Prostate gland (tissue), 2 donors: Measurements from ENCODE around the gene LIME1. TPM values are rescaled to one million over a fixed set of nuclear protein-coding genes. Genes with fewer than 3 reads are reported as not detected.

ENCODE experiments used
- DNase-seq: peaks from one replicate; pipeline ENCODE4 v3.0.0-alpha.2; 2019; ENCODE audit warnings: low spot score
- H3K27ac ChIP-seq, 2 donors: fragments of 200-600 bp; sonication (generic); 2 replicates each; pipeline ENCODE4 v1.5.1; 2017 to 2019
- H3K27me3 ChIP-seq: fragments of 200-600 bp; sonication (generic); replicated peaks from 2 replicates; pipeline ENCODE4 v1.5.1; 2019; ENCODE audit not compliant: insufficient read depth
- H3K36me3 ChIP-seq, 2 donors: fragments of 200-600 bp; sonication (generic); 1 replicate in 1 of 2; 2 replicates in 1 of 2; pipeline versions ENCODE4 v1.5.1 to v1.8.1; 2017 to 2019
- H3K4me1 ChIP-seq: fragments of 200-600 bp; sonication (generic); replicated peaks from 2 replicates; pipeline ENCODE4 v1.5.1; 2019
- H3K4me3 ChIP-seq, 2 donors: fragments of 200-600 bp; sonication (generic); 2 replicates each; pipeline ENCODE4 v1.5.1; 2017 to 2019
- H3K9me3 ChIP-seq: fragments of 200-600 bp; sonication (generic); 2 replicates; pipeline ENCODE4 v1.5.1; 2017
- CTCF ChIP-seq, 4 experiments: fragments of 200-600 bp in 2 of 4; fragments of 450-650 bp in 2 of 4; sonication (generic) in 2 of 4; IDR thresholded peaks; 1 replicate in 3 of 4; 2 replicates in 1 of 4; pipeline ENCODE4 v1.5.1; 2016 to 2019; ENCODE audit warnings: antibody characterized with exemption in 4 of 4, mild to moderate bottlenecking in 2 of 4, moderate library complexity in 2 of 4
- POLR2A ChIP-seq: fragments of 450-650 bp; IDR thresholded peaks from one replicate; pipeline ENCODE4 v1.6.1; 2016; ENCODE audit warnings: antibody characterized with exemption, mild to moderate bottlenecking
- POLR2AphosphoS5 ChIP-seq: sonication (generic); formaldehyde crosslinking; IDR thresholded peaks from one replicate; pipeline ENCODE4 v1.6.1; 2017; ENCODE audit warnings: antibody characterized with exemption
- WGBS: methylation state at CpG from one replicate; pipeline ENCODE4 v1.1.5; 2018; 5-methylcytosine and 5-hydroxymethylcytosine counted together
- intact Hi-C: fragments of 100-400 bp; cut with DNase I; formaldehyde crosslinking; loops from one replicate; pipeline ENCODE4 v1.14.2; 2022
- total RNA-seq, 2 donors: library from RNA; depleted of rRNA; stranded (reverse); fragments of >200 nt; gene quantifications; one replicate each; pipeline ENCODE4 v1.1.0, GENCODE V29; 2016

LIME1 gene
- total RNA-seq: 10 to 100 TPM; 35.0 to 44.4 TPM

- H3K4me3 ChIP-seq: peak within 1 kb of the TSS; percentile 13 to 24
- H3K4me1 ChIP-seq: peaks cover 13% of the 10 kb centered on the region
- DNase-seq: no peak
- H3K27ac ChIP-seq: no peak within 1 kb of the TSS
- TF ChIP-seq POLR2AphosphoS5: no peak
- no peak for TF ChIP-seq POLR2A
- TF ChIP-seq CTCF (IDR thresholded peaks at IDR 0.05): no peak
- intact Hi-C loops: loop anchor here (5.0 kb wide), 1 partner anchor 79 kb away; the partner anchor contains the start of gene RTEL1
- H3K27me3 ChIP-seq: no peaks in the 10 kb centered on the region
- no peaks in the 10 kb centered on the region for H3K9me3 ChIP-seq
- H3K36me3 ChIP-seq: peaks cover 4% of the 10 kb centered on the region in 2 donors
- 84% methylated on average over 31 of the region's 31 CpGs for WGBS
Measured at GRCh38 chr20:63735859-63736718, at the start of gene LIME1. Gene LIME1 (plus strand): TSS chr20:63736664. CDS start chr20:63737550, 886 bp downstream.

GRCh38 chr20:63687419-63688178, 48.9 kb upstream of the LIME1 start:
- Histone ChIP-seq H3K27me3 (no peaks in the 10 kb centered on the region), H3K9me3 (no peaks in the 10 kb centered on the region), H3K27ac (peak overlapping the region in 1 of 2 donors; percentile 48), H3K4me3 (no peak overlapping the region), H3K4me1 (no peaks in the 10 kb centered on the region), H3K36me3 (no peaks in the 10 kb centered on the region)
- WGBS: 87% methylated on average over 29 of the region's 29 CpGs
- TF ChIP-seq POLR2A (no peak), POLR2AphosphoS5 (no peak), CTCF (IDR thresholded peaks at IDR 0.05) (no peak)
- intact Hi-C loops: no loop called here
- no peak for DNase-seq

- Histone ChIP-seq H3K27ac (peak overlapping the region in 1 of 2 donors; percentile 48), H3K9me3 (no peaks in the 10 kb centered on the region), H3K27me3 (no peaks in the 10 kb centered on the region), H3K36me3 (no peaks in the 10 kb centered on the region), H3K4me1 (no peaks in the 10 kb centered on the region), H3K4me3 (no peak overlapping the region)
- 81% methylated on average over 29 of the region's 31 CpGs for WGBS
- intact Hi-C loops: no loop called here
- TF ChIP-seq POLR2A (no peak), CTCF (IDR thresholded peaks at IDR 0.05) (no peak), POLR2AphosphoS5 (no peak)
- no peak for DNase-seq
Measured at GRCh38 chr20:63688228-63689045, 48.0 kb upstream of the LIME1 start.

- intact Hi-C loops: no loop called here
- no peak for TF ChIP-seq POLR2A
- TF ChIP-seq POLR2AphosphoS5: no peak
- no peak for TF ChIP-seq CTCF (IDR thresholded peaks at IDR 0.05)
- DNase-seq: no peak
- Histone ChIP-seq H3K4me3 (no peak overlapping the region), H3K9me3 (no peaks in the 10 kb centered on the region), H3K4me1 (no peaks in the 10 kb centered on the region), H3K36me3 (no peaks in the 10 kb centered on the region), H3K27me3 (no peaks in the 10 kb centered on the region), H3K27ac (no peak overlapping the region)
- 90% methylated on average over 37 of the region's 44 CpGs for WGBS
Measured at GRCh38 chr20:63689046-63690002, 47.1 kb upstream of the LIME1 start.
